MCF 10A (cell line): ENCODE measurements around the gene MYCN. TPM values are rescaled to one million over a fixed set of nuclear protein-coding genes. Genes with fewer than 3 reads are reported as not detected.

Experiments
- BruUV-seq: library from RNA; stranded (reverse); fragments of 400-500 nt; replicated peaks from 2 replicates; lab custom pipeline; 2021; lab: Mats Ljungman, UMichigan
- CTCF ChIA-PET: fragments of 300-600 bp; sonication (Branson Sonifier 250); formaldehyde crosslinking; extraction: SDS; loops from one replicate; lab custom pipeline; 2021; ENCODE audit warnings: antibody characterized with exemption, inconsistent platforms; lab: Yijun Ruan, JAX
- POLR2A ChIA-PET: fragments of 300-600, 350-650 bp; sonication (Branson Sonifier 250); formaldehyde crosslinking; extraction: SDS; loops from one replicate; lab custom pipeline; 2020; ENCODE audit warnings: antibody characterized with exemption, inconsistent platforms; lab: Yijun Ruan, JAX
- DNase-seq: peaks from one replicate; pipeline ENCODE4 v3.0.0-alpha.2; 2018; ENCODE audit not compliant: unreplicated experiment
- H3K27ac Mint-ChIP-seq: one replicate; pipeline ENCODE4 v1.8.0; 2022; ENCODE audit warnings: mild to moderate bottlenecking, low read depth, mixed read lengths; ENCODE audit not compliant: unreplicated experiment
- H3K27me3 Mint-ChIP-seq: one replicate; pipeline ENCODE4 v1.8.0; 2022; ENCODE audit warnings: mixed read lengths; ENCODE audit not compliant: insufficient read depth, unreplicated experiment
- H3K36me3 Mint-ChIP-seq: one replicate; pipeline ENCODE4 v1.8.0; 2022; ENCODE audit warnings: mild to moderate bottlenecking, moderate library complexity, mixed read lengths; ENCODE audit not compliant: insufficient read depth, unreplicated experiment
- H3K4me1 Mint-ChIP-seq: one replicate; pipeline ENCODE4 v1.8.0; 2022; ENCODE audit warnings: mixed read lengths; ENCODE audit not compliant: insufficient read depth, unreplicated experiment
- H3K4me3 Mint-ChIP-seq: one replicate; pipeline ENCODE4 v1.8.0; 2022; ENCODE audit warnings: mild to moderate bottlenecking, moderate library complexity, mixed read lengths; ENCODE audit not compliant: unreplicated experiment
- H3K9me3 Mint-ChIP-seq: one replicate; pipeline ENCODE4 v1.8.0; 2022; ENCODE audit warnings: mixed read lengths; ENCODE audit not compliant: unreplicated experiment
- intact Hi-C: fragments of 100-400 bp; cut with micrococcal nuclease; formaldehyde crosslinking; loops from 2 replicates; pipeline ENCODE4 v1.14.1; 2022
- total RNA-seq: library from RNA; stranded (reverse); gene quantifications from 2 replicates; pipeline ENCODE4 v1.2.3, GENCODE V29; 2022
- TF ChIP-seq, protein P1 (sequence below): fragments of 200-600 bp; IDR thresholded peaks from one replicate; pipeline ENCODE4 v1.8.0; 2022; ENCODE audit warnings: antibody characterized with exemption, mild to moderate bottlenecking; ENCODE audit not compliant: unreplicated experiment

MYCN gene
- total RNA-seq, 1 experiment from 2014 or later: not detected

- Mint-ChIP-seq H3K4me1 (no peaks in the 10 kb centered on the region), H3K27ac (no peak overlapping the region), H3K36me3 (no peaks in the 10 kb centered on the region), H3K9me3 (peaks cover 15% of the 10 kb centered on the region), H3K27me3 (no peaks in the 10 kb centered on the region), H3K4me3 (no peak overlapping the region)
- intact Hi-C loops: no loop called here
- CTCF ChIA-PET: interaction anchor here (0.7 kb wide), 1 partner anchor 17 kb away, joined by 4 read pairs; no protein-coding TSS in a partner anchor
- no peak for DNase-seq
- BruUV-seq: no TSS peak
- POLR2A ChIA-PET: no interaction called here
- TF ChIP-seq, protein P1, sequence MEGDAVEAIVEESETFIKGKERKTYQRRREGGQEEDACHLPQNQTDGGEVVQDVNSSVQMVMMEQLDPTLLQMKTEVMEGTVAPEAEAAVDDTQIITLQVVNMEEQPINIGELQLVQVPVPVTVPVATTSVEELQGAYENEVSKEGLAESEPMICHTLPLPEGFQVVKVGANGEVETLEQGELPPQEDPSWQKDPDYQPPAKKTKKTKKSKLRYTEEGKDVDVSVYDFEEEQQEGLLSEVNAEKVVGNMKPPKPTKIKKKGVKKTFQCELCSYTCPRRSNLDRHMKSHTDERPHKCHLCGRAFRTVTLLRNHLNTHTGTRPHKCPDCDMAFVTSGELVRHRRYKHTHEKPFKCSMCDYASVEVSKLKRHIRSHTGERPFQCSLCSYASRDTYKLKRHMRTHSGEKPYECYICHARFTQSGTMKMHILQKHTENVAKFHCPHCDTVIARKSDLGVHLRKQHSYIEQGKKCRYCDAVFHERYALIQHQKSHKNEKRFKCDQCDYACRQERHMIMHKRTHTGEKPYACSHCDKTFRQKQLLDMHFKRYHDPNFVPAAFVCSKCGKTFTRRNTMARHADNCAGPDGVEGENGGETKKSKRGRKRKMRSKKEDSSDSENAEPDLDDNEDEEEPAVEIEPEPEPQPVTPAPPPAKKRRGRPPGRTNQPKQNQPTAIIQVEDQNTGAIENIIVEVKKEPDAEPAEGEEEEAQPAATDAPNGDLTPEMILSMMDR: no peak
Measured at GRCh38 chr2:15993666-15994065, 53.3 kb downstream of the MYCN start.

DNA sequence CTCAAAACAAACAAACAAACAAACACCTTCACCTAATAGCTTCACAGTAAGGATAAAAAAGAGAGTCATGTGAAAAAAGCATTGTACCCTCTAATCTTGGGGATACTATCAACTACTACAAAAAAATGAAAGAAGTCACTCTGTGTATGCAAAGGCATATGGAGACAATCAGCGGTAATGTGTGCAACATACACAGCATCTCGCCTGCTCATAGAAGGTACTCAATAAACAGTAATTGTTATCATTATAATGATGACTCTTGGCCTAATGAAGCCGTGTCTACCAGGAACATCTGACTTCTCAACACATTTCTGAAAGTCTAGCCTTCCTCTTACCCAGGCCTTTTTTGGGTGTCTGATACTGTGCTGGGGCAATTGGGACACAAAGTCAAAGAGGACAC lies 55.3 kb downstream of the MYCN start:
- no TSS peak for BruUV-seq
- TF ChIP-seq, protein P1: no peak
- Mint-ChIP-seq H3K27ac (no peak overlapping the region), H3K4me1 (no peaks in the 10 kb centered on the region), H3K27me3 (no peaks in the 10 kb centered on the region), H3K4me3 (no peak overlapping the region), H3K36me3 (no peaks in the 10 kb centered on the region), H3K9me3 (peaks cover 15% of the 10 kb centered on the region)
- intact Hi-C loops: no loop called here
- DNase-seq: no peak
- CTCF ChIA-PET: interaction anchor here (0.6 kb wide), 1 partner anchor 62 kb away, joined by 5 read pairs; no protein-coding TSS in a partner anchor
- POLR2A ChIA-PET: no interaction called here
